Measurements from ENCODE around the gene APP.

APP gene

GRCh38 chr21:25863031-25863430 lies 307.5 kb downstream of the APP start:
- Histone ChIP-seq H3K27me3 (no peaks in the 10 kb centered on the region), H4K20me1 (no peaks in the 10 kb centered on the region), H3K9ac (no peak overlapping the region), H3K9me3 (no peaks in the 10 kb centered on the region), H3K4me1 (peaks cover 12% of the 10 kb centered on the region), H3K36me3 (no peaks in the 10 kb centered on the region), H3K4me2 (no peak overlapping the region), H3K4me3 (no peak overlapping the region), H3K27ac (no peak overlapping the region)
- TF ChIP-seq Cebpa-rat (IDR thresholded peaks at IDR 0.05) = no peak

- Histone ChIP-seq H3K4me1 (peaks cover 12% of the 10 kb centered on the region), H3K4me3 (no peak overlapping the region), H3K4me2 (no peak overlapping the region), H3K9me3 (no peaks in the 10 kb centered on the region), H3K36me3 (no peaks in the 10 kb centered on the region), H3K27ac (no peak overlapping the region), H4K20me1 (no peaks in the 10 kb centered on the region), H3K27me3 (no peaks in the 10 kb centered on the region), H3K9ac (no peak overlapping the region)
- no peak for TF ChIP-seq Cebpa-rat (IDR thresholded peaks at IDR 0.05)
These were observed 308.0 kb downstream of the APP start for GRCh38 chr21:25862596-25862995.

DNA sequence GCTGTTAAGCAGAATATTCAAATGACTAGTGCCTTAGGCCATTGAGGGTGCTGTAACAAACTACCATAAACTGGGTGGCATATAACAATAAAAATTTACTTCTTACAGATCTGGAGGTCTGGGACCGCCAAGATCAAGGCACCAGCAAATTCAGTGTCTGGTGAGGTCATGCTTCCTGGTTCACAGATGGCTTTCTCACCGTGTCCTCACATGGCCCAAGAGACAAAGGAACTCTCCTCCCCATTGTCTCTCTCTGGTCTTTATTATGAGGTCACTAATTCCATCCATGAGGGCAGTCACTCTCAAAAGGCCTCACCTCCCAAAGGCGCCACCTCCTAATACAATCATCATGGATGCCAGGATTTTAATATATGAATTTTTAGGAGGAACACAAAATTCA lies 308.5 kb downstream of the APP start:
- no peak overlapping the region for H3K27ac ChIP-seq
- TF ChIP-seq Cebpa-rat (IDR thresholded peaks at IDR 0.05) = no peak

GRCh38 chr21:25859235-25859929 lies 311.2 kb downstream of the APP start:
- Histone ChIP-seq H3K9me3 (no peaks in the 10 kb centered on the region), H3K27me3 (no peaks in the 10 kb centered on the region), H3K4me2 (no peak overlapping the region), H3K36me3 (no peaks in the 10 kb centered on the region), H3K4me3 (no peak overlapping the region), H3K9ac (no peak overlapping the region), H3K27ac (no peak overlapping the region), H3K4me1 (peaks cover 6% of the 10 kb centered on the region), H4K20me1 (no peaks in the 10 kb centered on the region)
- no peak for TF ChIP-seq Cebpa-rat (IDR thresholded peaks at IDR 0.05)

More for the DNA sequence above, 308.5 kb downstream of the APP start:
- no peaks in the 10 kb centered on the region for H3K27me3 ChIP-seq
- peaks cover 15% of the 10 kb centered on the region for H3K4me1 ChIP-seq
- no peak overlapping the region for H3K4me3 ChIP-seq
- no peak overlapping the region for H3K4me2 ChIP-seq
- no peak overlapping the region for H3K9ac ChIP-seq
- no peaks in the 10 kb centered on the region for H3K36me3 ChIP-seq
- H4K20me1 ChIP-seq = no peaks in the 10 kb centered on the region
- no peaks in the 10 kb centered on the region for H3K9me3 ChIP-seq

DNA sequence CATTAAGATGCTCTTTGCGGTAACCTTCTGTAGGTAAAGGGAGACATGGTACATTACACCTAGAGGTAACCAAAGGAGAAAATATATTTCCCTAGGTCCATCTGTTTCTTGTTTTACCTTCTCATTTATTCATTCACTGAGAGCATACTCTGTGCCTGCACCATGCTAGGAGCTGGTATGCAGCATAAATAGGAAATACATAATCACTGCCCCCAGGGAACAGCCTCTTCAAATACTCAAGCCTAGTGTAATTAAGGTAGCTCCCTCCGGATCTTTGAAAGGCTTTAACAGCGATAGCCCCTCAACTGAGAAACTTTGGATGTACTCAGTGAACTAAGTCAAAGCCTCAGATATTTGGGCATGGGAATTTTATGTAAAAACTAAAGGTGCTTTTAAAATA lies 312.2 kb downstream of the APP start:
- Histone ChIP-seq H3K9ac (no peak overlapping the region), H3K4me1 (peaks cover 6% of the 10 kb centered on the region), H3K27ac (no peak overlapping the region), H4K20me1 (no peaks in the 10 kb centered on the region), H3K4me3 (no peak overlapping the region), H3K36me3 (no peaks in the 10 kb centered on the region), H3K27me3 (no peaks in the 10 kb centered on the region), H3K4me2 (no peak overlapping the region), H3K9me3 (no peaks in the 10 kb centered on the region)
- no peak for TF ChIP-seq Cebpa-rat (IDR thresholded peaks at IDR 0.05)

DNA sequence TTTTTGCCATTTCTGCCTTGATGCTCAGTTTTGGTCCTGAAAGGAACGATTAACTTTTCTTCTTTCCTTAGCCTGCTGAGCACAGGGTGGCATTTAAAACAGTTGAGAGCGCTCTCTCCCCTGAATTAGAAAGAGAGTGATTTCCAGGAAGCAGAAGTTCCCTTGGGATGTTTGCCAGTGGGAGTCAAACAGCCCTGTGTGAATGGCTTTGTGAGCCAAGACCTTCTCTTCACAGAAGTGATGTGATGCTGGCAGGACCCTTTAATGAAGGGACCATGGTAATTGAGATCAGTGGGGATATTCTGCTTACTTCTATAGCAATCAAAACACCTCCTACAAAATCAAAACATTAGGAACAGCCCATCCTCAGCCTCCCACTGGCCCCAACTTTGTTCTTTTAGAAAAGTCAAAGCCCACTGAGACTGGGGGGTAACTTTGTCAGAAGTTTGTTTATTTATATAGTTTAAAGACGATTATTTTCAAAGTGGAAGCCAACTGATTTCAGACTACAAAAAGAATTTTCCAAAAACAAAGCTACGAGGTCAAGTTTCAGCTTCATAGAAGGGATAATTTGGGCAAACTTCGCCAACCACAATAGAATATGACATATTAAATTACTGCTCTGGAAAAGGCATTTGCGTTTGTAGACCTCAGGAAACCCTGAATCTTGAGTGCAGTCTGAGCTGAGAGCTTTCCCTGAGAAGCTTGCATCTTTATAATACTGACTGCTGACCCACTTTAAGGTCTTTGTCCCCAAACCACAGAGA lies 313.1 kb downstream of the APP start:
- Histone ChIP-seq H3K9me3 (no peaks in the 10 kb centered on the region), H3K4me2 (peak overlapping the region; percentile 26), H3K9ac (no peak overlapping the region), H3K27ac (no peak overlapping the region), H4K20me1 (no peaks in the 10 kb centered on the region), H3K4me1 (peaks cover 6% of the 10 kb centered on the region), H3K36me3 (no peaks in the 10 kb centered on the region), H3K27me3 (no peaks in the 10 kb centered on the region), H3K4me3 (no peak overlapping the region)
- no peak for TF ChIP-seq Cebpa-rat (IDR thresholded peaks at IDR 0.05)

GRCh38 chr21:25855576-25855975 lies 315.0 kb downstream of the APP start:
- Histone ChIP-seq H3K4me3 (no peak overlapping the region), H3K27ac (no peak overlapping the region), H3K4me2 (no peak overlapping the region), H3K27me3 (no peaks in the 10 kb centered on the region), H3K4me1 (peaks cover 6% of the 10 kb centered on the region), H3K9me3 (no peaks in the 10 kb centered on the region), H3K36me3 (no peaks in the 10 kb centered on the region), H3K9ac (no peak overlapping the region), H4K20me1 (no peaks in the 10 kb centered on the region)
- no peak for TF ChIP-seq Cebpa-rat (IDR thresholded peaks at IDR 0.05)

DNA sequence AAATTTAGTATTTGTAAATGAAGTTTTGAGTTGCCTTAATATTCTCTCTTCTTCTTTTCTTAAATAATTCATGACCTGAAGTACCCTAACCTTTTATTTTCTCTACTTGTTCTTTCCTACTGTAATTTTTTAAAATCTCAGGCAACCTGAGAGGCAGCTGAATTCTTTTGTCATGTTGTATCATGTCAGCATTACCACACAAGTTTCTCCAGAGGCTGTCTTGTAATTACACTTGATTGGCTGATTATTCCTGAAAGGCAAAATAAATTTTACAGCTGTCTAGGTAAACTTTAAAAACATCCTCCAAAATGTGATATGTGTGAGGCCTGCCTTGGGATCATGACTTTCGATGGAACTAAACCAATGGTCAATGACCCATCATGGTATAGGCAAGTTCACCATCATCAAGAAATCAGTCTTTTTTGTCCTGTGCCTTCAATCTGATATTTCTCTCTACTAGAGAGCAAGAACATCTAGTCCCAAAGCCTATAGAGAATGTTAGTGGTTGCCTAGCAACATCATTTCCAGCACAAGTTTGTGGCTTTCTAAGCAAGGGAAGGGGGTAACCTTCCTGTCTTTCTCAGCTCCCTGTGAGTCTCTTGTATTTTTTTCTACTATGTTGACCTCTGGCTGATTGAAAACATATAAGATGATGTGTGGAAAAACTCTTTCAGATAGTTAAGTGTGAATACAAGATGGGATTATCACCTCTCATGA lies 320.3 kb downstream of the APP start:
- no peak for TF ChIP-seq Cebpa-rat (IDR thresholded peaks at IDR 0.05)
- H3K9ac ChIP-seq = no peak overlapping the region
- no peaks in the 10 kb centered on the region for H3K36me3 ChIP-seq
- H3K4me3 ChIP-seq = no peak overlapping the region
- no peaks in the 10 kb centered on the region for H4K20me1 ChIP-seq
- peaks cover 28% of the 10 kb centered on the region for H3K9me3 ChIP-seq
- no peak overlapping the region for H3K27ac ChIP-seq
- H3K27me3 ChIP-seq = no peaks in the 10 kb centered on the region
- H3K4me1 ChIP-seq = no peaks in the 10 kb centered on the region
- H3K4me2 ChIP-seq = no peak overlapping the region

GRCh38 chr21:25848309-25848708 lies 322.3 kb downstream of the APP start:
- no peaks in the 10 kb centered on the region; the same call in 1 of the 2 replicates for H3K4me1 ChIP-seq
- no peak overlapping the region for H3K4me3 ChIP-seq
- H3K36me3 ChIP-seq = no peaks in the 10 kb centered on the region
- peaks cover 28% of the 10 kb centered on the region for H3K9me3 ChIP-seq
- H3K27ac ChIP-seq = no peak overlapping the region
- H4K20me1 ChIP-seq = no peaks in the 10 kb centered on the region
- H3K27me3 ChIP-seq = no peaks in the 10 kb centered on the region
- no peak overlapping the region for H3K4me2 ChIP-seq
- TF ChIP-seq Cebpa-rat (IDR thresholded peaks at IDR 0.05) = no peak
- H3K9ac ChIP-seq = no peak overlapping the region

DNA sequence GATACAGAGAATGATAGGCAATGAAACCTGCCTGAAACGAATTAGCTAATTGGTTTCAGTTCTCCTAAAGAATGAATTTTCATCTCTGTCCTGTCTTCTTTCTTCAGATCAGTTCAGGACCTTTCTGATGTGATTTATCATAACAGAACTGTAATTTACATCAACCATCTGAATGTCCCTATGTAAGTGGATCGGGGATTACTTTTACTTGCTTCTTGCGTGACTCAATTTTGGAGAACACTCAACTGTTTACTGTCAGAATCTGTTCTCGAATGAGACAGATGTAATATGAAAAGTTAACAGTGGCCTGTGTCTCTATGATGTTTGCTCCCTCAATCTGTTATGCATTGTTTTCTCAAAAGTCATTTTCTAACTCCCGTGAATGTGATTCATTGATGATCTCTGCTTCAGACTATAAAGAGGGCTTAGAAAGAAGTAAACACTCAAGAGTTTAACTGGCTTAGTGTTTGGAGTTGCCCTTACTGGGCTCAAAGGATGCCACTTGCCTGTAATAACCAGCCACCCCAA lies 324.8 kb downstream of the APP start:
- H3K4me2 ChIP-seq = no peak overlapping the region
- H3K4me1 ChIP-seq = no peaks in the 10 kb centered on the region; the same call in 1 of the 2 replicates
- no peaks in the 10 kb centered on the region for H3K27me3 ChIP-seq
- peaks cover 28% of the 10 kb centered on the region for H3K9me3 ChIP-seq
- no peaks in the 10 kb centered on the region for H4K20me1 ChIP-seq
- H3K9ac ChIP-seq = no peak overlapping the region
- H3K4me3 ChIP-seq = no peak overlapping the region
- no peak overlapping the region for H3K27ac ChIP-seq
- TF ChIP-seq Cebpa-rat (IDR thresholded peaks at IDR 0.05) = no peak
- no peaks in the 10 kb centered on the region for H3K36me3 ChIP-seq
